NCI-H2227 (cell line): Measurements from ENCODE around the gene GPR31.
"Not testable (repeated sequence)": the region's sequence is repeated elsewhere in the genome, so short reads cannot be mapped to it uniquely, and the experiment has no call there.

Source experiments
- DNase-seq: peaks from one replicate; lab custom pipeline; 2025; ENCODE audit not compliant: unreplicated experiment; lab: John Stamatoyannopoulos, UW

Gene GPR31

DNA sequence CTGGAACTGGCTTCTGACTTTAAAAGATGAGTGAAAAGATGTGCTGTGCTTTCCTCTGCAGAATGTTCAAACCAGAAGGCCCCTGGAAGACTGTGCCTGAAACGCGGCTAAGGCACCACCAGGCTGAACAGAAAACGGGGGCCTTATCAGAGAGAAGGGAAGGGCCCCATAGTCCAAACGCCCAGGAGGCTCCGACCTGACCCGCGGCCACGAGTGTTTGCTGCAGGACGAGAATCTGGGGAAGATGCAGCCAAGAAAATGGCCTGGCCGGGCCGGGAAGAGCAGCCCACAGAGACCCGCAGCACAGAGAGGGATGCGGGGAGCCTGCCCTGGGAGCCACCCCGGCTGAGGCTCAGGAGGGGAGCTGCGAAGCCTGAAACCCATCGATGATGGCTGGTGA is 10.5 kb upstream of the GPR31 start:
- not testable (repeated sequence) for DNase-seq

GRCh38 chr6:167167699-167168098 is 9.9 kb upstream of the GPR31 start:
- not testable (repeated sequence) for DNase-seq

DNA sequence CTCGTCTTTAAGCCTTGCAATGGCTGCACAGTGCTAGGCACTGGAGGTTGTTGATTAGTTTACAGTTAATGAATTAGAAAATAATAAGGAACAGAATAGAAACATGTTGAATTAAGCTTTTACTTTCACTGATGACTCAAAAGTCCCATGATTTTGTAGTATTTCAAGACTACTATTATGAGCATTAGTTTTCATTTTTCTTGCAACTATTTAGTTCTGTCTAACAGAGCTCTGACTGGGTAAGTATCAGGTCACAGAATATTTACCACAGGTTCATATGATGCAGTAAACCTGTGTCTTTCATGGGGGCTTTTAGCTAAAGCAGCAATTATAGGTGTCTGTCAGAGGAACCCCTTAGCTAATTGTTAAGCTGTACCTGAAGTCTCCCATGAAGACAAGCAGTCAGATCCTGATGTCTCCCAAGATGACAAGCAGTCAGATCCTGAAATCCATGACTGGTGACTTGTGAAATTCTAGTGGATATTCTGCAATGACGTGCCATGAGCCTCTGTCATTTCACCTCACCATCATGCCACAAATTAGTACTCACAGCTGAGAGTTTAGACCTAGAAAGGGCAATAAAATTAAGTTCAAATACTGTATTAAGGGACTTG is 8.2 kb upstream of the GPR31 start:
- no peak for DNase-seq

GRCh38 chr6:167164261-167164660 is 6.5 kb upstream of the GPR31 start:
- no peak for DNase-seq

DNA sequence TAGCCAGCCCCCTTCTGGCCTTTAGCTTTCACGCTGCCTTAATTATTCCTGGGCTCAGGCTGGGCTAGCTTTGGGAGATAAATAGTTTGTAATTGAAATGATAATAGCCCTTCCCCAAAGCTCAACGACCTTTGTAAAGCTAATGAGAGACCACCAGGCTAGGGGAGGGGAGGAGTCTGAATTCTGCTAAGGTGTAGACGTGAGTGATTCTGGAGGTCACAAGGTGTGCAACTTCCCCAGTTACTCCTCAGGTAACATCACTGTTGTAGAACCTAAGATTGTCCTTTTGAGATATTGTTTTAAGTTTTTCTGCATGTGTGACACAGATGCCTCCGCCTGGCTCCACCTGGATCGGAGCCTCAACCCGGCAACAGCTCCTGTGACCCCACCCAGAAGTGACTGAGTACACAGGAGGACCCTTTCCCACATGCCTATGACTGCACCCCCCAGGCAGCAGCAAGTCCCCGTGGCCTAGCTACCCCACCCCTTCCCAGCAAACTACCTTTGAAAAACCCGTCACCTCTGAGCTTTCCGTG is 5.8 kb upstream of the GPR31 start:
- no peak for DNase-seq

DNA sequence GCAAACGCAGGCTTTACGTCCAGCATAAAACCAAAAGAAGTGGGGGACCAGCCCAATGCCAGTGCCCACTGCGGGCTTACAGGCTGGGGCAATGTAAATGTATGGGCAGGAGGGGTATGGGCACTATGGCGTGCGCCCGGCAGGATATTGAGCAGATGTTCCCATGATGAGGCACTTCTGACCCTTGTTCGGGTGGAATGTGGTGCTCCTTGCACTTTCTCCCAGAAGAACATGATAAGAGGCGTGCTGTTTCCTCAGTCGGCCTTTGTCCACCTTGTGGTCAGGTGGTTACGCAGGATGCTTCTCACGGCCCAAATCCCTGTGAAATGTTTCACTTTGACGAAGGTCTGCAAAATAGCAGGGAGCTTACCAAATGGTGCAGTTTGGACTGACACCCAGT is 4.8 kb upstream of the GPR31 start:
- DNase-seq = no peak

GRCh38 chr6:167161851-167162467 is 4.2 kb upstream of the GPR31 start:
- DNase-seq = no peak

- DNase-seq = no peak
Measured at GRCh38 chr6:167157414-167157813, 366 bp downstream of the GPR31 start.

- no peak for DNase-seq
Measured at GRCh38 chr6:167154895-167155294, 2.9 kb downstream of the GPR31 start.

- no peak for DNase-seq
Measured at GRCh38 chr6:167154291-167154690, 3.5 kb downstream of the GPR31 start.

- no peak for DNase-seq
Measured at GRCh38 chr6:167153521-167153959, 4.2 kb downstream of the GPR31 start.

GRCh38 chr6:167152862-167153261 is 4.9 kb downstream of the GPR31 start:
- no peak for DNase-seq

- DNase-seq = no peak
Measured at GRCh38 chr6:167151648-167152047, 6.1 kb downstream of the GPR31 start.

GRCh38 chr6:167150941-167151549 is 6.7 kb downstream of the GPR31 start:
- DNase-seq = no peak

DNA sequence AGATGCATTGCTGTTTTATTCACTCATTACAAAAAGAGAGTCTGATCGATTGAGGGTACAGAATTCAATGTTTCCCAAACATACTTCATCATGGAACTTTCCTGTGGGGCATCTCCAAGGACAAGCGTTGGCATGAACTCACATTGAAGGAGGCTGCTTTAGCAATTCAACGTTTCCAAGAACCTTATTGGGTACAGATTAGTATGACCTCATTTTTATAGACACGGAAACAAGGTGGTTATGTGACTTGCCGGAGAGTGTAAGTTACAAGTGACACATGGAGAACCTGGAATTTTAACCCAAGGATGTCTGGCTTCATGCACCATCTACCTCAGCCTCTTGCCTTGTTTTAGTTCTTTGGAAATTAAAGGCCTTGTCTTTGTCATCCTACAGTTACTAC is 8.8 kb downstream of the GPR31 start:
- no peak for DNase-seq

DNA sequence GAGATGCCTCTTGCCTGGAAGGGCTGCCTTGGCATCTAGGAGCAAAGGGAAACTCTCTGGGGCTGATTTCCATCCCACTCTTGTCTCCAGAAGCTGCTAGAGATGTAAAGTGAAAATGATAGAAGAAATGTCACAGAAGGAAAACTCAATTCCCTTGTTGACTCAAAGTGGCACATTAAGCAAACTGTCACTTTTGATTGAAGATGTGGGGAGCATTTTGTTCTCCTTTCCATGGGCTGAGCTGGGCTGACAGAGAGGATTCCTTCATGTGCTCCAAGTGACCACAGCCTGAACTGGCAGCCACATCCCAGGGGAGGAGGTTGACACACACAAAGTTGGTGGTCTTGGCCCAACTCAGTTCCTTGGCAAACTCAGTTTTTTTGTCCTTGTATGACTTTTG is 9.8 kb downstream of the GPR31 start:
- no peak for DNase-seq

GRCh38 chr6:167146977-167147376 is 10.8 kb downstream of the GPR31 start:
- DNase-seq = no peak

GRCh38 chr6:167146135-167146534 is 11.6 kb downstream of the GPR31 start:
- DNase-seq = no peak

DNA sequence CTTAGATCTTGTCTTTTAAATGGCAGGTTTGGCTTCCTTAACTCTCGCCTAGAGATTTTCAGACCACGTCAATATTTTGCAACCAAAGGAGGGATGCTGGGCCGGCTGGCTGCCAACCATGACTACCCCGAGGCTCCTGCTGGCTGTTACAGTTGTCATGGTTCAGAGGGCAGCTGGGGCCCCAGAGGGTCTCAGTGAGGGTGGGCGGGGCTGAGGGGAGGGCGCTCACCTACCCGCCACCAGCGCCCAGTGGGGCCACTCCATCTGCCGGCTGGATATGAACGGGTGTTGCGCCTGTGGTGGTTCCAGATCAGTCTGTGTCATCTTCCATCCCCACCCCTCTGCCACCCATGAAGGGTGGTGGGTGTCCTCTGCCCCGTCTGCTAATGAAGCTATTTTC is 12.3 kb downstream of the GPR31 start:
- no peak for DNase-seq

DNA sequence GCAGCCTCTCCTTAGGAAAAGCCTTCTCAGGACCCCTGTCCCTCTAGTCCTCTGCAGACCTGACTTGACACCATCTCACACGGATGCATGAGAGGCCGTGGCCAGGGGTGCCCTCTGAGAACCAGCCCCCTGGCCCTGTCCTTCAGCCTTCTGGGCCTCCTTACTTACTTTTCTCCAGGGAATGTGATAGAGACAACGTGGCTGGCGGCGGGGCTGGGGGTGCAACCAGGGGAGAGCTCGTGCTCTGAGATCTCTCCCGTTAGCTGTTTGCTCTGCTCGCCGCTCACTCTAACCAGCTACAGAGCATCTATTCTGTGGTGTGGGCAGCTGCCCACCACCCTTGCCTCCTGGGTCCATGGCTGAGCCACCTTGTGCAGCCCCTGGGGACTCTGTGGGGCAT is 14.7 kb downstream of the GPR31 start:
- no peak for DNase-seq

DNA sequence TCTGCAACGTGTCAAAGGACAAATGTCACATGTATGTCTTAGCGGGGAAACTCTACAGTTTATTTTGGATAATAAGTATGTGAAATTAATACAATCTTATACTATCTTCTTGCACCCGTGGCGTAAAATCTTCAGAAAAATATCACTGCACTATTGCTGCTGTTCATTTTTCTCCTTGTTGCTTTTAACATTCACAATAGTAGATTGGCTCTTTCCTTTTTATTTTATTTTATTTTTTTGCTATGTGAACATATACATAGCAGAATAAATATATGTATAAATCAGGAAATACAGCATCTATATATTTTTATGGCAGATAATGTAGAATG is 15.4 kb downstream of the GPR31 start:
- no peak for DNase-seq

- DNase-seq = peak; percentile 15
Measured at GRCh38 chr6:167141667-167142432, 15.9 kb downstream of the GPR31 start.
